Fibroblast of peridontal ligament (primary cell): ENCODE measurements around the gene TGFBI.

Experiments
- DNase-seq: peaks from one replicate; pipeline ENCODE4 v3.0.0-alpha.2; 2010; ENCODE audit errors: extremely low read depth

The TGFBI gene

GRCh38 chr5:136089791-136090190, 61.0 kb downstream of the TGFBI start:
- no peak for DNase-seq

- DNase-seq = no peak
Observed at GRCh38 chr5:136090319-136090718, 61.5 kb downstream of the TGFBI start.

DNA sequence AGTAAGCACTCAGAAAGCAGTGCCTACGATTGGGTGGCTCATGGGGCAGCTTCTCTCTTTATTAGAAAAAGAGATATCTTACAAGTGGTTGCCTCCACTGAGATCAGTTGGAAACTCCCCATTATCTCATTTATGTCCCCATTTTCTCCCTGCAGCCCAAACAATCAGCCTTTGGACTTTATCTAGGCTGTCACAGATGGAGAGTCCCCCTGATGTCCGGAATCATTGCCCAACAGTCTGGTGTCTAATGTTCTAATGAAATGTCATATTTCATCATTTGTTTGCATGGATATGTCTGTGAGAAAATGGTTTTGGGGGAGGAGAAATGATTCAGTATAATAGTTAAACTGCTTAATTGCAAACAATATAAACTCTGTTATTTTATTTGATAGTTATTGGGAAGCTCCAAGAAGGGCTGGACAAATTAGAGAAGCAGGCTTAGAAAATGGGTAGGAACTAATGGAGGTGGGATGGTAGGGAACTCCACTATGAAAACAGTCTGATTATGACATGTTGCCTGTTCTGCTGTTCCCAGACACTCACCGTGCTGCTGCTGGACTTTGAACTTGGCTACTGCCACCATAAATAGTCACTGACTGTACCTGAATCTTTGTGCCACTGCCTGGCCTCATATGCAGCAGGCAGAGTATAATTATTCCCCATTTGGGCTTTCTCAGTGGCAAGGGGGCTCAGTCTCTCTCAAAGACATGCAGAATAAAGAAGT, 65.6 kb downstream of the TGFBI start:
- DNase-seq = no peak

GRCh38 chr5:136094913-136095641, 66.3 kb downstream of the TGFBI start:
- DNase-seq = no peak

DNA sequence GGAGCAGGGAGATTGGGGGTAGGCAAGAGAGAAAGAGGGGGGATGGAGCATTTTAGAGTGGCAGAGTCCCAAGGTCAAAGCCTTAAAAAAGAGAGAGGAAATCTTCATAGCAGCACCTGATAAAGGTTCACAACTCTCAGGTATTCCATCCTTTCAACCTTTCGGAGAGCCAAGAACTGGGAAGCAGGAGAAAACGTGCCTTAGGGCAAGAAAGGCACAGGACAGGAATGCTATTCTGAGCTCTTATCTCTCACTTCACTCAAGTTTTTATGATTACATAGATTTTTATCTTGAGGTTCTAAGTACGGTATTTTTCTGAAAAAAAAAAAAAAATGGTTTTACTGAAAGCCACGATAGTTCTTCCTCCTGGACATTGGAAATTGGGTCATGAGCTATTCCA, 69.4 kb downstream of the TGFBI start:
- DNase-seq = no peak

GRCh38 chr5:136099870-136100269, 71.1 kb downstream of the TGFBI start:
- no peak for DNase-seq

- no peak for DNase-seq
Observed at GRCh38 chr5:136101884-136102283, 73.1 kb downstream of the TGFBI start.

GRCh38 chr5:136103118-136103517, 74.3 kb downstream of the TGFBI start:
- DNase-seq = no peak

DNA sequence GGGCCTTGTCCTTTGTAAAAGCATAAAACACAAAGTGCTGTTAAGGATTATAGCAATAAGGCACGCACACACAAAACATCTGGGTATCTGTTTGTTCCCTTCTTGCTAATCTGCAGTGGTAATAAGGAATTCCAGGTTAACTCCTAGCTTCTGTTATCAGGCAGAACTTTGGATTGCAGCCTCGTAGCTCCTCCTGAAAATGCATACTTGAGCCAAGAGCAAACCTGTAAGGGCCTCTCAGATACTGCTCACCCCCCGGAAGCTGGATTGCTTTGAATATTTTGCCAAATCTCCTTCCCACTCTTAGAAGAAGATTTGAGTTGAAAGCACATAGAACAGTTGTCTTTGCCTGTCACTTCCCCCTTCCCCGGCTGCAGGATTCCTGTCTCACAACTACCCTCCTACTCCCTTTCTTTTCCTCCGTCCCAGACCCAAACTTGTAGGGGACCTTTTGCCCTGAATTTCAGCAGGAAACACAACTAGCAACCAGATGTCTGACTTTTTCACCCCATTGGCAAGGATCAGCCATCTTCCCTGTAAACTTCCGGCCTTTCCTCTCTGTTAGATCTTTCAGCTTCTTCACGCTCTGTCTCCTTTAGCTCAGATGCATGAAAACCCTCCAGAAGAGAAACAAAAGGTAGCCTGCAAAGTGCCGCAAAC, 75.6 kb downstream of the TGFBI start:
- DNase-seq = no peak

DNA sequence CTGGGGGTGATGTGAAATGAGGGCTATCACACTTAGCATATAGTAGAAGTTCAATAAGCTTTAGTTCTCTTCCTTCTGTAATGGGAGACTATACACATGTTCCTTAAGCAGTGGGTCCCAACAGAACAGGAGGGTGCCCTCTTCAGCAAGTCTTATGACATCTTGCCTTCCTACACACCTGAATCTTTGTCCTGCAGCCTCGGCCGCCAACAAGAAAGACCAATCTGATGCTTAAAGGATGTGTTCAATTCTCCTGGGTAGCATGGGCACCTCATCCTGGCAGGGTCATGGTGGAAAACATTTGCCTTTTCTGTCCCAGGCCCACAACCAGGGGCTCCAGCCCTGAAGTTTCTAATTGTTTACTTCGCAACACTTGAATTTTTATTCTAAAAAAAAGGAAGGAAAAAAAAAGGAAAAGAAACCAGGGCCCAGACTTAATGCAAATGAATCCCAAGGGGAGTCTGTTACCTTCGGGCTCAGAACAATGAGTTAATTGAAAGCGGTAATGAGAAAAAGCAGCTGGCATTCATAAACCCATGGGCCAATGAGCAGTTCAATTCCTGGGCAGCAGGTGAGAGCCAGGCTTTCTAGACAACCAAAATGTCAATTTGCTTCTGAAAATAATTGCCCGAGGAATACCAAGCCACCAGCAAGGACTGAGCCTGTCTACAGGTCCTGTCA, 77.7 kb downstream of the TGFBI start:
- no peak for DNase-seq

DNA sequence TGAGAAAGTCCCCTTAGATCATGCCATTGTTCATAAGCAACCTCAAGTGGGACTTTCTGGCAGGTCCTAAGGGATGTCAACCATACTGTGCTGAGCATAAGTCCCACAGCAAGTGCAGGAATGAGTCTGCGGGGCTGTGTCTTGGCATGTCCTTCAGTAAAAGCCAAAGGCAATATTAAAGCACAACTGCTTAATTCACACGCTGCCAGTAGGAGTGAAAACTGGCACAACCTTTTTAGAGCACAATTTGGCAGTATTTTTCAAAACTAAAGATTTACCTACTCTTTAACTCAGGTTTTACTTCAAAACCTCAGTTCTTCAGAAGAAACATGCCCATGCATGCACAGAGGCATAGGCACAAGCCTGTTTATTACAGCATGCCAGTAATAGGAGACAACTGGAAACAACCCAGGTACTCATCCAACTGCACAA, 79.4 kb downstream of the TGFBI start:
- DNase-seq = no peak

- no peak for DNase-seq
Observed at GRCh38 chr5:136108766-136109165, 80.0 kb downstream of the TGFBI start.

DNA sequence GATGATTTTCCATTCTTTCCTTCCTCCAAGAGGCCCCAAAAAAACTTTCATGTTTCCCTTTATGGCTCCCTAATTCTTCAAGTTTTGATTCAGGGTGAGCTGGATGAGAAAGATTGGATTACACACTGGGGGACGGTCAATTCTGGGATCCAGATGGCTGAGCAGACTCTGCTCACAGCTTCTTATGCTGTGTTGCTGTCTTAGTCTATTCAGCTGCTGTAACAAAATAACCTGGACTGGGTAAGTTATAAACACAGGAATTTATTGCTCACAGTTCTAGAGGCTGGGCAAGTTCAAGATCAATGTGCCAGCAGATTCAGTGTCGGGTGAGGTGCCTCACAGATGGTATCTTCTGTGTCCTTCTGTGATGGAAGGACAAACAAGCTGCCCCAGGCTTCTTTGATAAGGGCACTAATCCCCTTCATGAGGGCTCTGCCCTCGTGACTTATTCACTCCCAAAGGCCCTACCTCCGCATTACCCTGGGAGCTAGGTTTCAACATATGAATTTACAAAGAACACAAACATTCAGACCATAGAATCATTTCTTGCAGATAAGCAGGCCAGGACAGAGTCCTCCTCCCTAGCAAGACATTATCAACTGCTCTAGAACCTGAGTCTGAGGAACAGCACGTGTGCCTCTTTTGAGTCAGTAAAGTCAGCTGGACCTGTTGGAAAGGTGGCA, 80.8 kb downstream of the TGFBI start:
- DNase-seq = no peak
